Activated T-cell treated with anti-CD3 and anti-CD28 coated beads for 1 hour (primary cell): ENCODE measurements around the gene NDUFB2.
"Not testable (repeated sequence)": the region's sequence is repeated elsewhere in the genome, so short reads cannot be mapped to it uniquely, and the experiment has no call there.

Experiments
- DNase-seq: peaks from one replicate; pipeline ENCODE4 v3.0.0-alpha.2; 2020; ENCODE audit warnings: low read depth

NDUFB2 gene

DNA sequence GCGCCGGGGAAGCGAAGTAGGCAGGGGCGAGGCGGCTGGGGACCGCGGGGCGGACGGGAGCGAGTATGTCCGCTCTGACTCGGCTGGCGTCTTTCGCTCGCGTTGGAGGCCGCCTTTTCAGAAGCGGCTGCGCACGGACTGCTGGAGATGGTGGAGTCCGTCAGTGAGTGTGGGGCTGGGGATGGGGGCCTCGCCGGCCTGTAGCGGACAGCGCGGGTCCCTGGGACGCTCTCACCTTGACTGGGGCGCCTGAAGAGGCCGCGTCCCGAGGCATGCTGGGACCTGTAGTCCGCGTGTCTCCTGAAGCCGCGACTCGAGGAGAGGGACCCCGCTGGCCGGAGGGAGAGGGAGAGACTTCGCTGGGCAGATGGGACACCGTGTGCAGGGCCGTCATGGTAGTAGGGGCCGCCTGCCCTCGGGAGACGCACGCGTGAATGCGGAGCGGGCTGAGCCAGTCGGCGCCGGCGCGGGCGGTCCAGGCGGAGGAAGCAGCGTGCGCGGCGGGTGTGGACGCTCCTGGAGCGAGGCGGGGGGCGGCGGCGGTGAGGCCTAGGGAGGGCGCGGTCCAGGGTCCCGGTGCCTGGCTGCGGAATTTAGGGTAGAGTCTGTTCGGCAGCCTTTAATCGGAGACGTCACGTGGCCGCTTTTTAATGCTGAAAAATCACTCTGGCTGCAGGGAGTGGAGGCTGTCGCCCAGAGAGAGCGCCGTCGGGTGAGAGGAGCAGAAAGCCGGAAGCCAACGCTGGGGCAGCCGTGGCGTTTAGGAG is at the start of gene NDUFB2:
Gene NDUFB2, plus strand, starts transcription at position 29 of the 767 bp plus-strand sequence. Its CDS starts 37 bp downstream, at position 66.
- DNase-seq = peak; percentile 52

DNA sequence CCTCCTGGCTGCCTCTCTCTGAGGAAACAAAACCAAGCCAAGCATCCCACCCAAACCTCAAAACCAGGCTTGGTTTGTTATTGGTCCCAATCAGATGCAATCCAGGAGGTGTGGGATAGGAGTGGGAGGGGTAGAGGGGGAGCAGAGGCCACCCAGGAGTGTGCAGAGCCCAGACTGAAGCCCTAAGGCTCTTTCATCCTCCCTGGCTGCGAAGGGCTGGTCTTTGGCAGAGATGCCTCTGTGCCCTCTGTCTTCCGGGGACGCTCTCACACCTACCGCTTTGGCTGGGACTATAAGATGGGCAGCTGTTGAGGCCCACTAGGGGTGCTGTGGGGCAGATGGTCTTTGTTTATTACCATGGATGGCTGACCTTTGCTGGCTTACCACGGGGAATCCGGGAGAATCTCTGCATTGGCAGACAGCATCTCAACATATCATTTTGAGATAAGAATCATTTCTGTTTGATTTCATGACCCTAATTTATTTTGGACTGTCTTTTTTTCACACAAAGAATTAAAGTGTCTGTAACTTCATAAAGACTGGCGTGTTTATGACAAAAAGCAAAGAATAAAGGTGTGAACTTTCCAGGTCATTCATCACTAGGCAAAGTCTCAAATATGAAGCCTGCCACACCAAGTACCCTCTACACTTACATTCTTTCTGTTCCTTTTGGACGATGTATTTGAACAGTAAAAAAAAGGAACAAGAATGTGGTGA is 49.4 kb upstream of the NDUFB2 start:
- DNase-seq = peak; percentile 29

DNA sequence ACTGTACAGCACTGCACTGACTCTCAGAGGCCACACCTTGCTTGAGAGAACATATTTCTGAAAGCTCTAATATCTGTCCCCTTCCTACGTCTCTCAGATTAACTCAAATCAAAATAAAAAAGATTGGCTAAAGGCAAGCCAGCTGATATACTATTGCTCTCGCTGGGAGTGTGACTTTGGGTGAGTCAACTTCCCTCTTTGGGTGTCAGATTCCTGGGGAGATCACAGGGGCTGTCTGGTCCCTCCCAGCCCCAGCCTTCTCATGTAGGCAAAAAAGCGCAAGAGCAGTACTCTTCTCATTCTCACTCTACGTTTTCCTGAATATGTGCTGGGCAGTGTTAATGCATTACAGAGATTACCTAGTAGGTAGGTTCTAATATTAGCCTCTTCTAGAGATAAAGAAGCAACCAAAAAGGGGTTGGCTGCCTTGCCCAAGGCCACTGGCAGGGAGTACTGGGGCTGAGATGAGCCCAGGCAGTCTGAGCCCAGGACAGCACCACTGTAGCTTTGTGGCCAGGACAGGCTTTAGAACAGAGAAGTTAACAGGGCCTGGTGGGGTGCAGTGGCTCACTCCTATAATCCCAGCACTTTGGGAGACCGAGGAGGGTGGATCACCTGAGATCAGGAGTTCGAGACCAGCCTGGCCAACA is 46.8 kb upstream of the NDUFB2 start:
- DNase-seq = no peak

DNA sequence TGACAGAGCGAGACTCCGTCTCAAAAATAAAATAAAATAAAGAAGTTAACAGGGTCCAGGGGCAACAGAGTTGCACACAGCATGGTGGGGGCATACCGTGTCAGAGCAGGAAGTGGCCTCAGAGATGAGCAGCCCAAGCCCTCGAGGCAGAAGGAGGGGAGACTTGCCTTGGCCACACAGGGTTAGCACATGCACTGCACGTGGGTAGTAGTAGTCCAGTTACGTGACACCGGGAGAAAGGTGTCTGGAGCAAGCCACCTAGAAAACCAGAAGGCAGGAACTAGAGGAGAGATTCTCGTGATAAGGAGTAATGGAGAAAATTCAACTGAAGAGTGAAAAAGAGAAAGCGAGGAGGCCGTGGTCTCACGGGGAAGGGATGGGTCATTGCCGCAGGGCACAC is 46.1 kb upstream of the NDUFB2 start:
- no peak for DNase-seq

DNA sequence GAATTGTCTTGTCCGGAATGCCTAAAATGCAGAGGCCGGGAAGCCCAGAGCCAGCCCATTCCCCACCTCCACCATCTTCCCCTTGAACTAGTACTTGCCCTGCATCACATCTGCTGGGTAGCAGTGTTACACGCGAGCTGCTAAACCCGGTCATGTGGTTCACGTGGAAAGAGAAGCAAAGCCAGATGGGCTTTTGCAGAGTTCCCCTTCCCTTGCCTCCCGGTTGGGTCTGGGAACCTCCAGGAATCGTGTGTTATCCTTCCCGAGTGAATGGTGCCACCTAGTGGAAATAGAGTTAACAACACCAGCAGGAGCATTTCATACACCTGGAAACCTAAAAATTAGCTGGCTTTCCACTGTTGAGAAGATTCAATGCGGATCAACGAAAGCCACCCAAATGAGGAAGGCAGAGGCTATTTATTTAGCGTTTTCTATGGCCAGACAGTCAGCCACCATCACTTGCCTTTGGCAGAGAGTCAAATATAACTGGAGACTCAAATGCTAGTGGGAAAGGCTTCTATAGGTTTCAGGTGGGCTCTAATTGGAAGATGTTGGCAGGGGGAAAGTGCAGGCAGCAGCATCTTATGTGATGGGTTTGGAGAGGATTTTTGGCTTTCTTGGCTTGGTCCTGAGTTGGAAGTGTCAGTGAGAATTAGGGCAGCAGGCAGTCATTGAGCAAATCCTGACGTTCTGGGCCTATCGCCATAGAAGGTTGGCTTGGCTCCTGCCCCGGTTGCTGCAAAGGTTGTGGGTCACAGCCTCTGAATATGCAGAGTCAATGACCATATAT is 43.0 kb upstream of the NDUFB2 start:
- DNase-seq = no peak

DNA sequence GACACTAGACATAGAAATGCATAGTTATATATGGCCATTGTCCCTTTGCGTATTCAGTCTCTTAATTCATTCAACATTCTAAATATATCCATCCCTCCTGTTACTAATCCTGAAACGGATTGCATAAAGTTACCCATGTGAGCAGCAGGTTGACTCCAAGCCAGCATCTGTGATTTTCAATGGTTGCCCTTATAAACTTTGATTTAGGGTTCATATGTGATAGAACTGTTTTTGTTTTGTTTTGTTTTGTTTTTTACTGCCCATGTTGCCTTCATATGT is 42.5 kb upstream of the NDUFB2 start:
- no peak for DNase-seq

DNA sequence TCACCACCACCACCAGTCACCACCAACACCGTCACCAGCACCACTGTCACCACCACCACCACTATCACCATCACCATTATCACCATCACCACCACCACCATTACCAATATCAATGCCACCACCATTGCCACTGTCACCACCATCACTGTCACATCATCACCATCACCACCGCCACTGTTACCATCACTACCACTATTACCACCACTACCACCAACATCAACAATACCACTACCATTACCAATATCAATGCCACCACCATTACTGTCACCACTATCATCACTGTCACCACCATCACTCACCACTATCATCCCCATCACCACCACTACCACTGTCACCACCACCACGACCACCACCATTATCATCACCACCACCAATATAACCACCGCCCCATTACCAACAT is 41.8 kb upstream of the NDUFB2 start:
- no peak for DNase-seq

DNA sequence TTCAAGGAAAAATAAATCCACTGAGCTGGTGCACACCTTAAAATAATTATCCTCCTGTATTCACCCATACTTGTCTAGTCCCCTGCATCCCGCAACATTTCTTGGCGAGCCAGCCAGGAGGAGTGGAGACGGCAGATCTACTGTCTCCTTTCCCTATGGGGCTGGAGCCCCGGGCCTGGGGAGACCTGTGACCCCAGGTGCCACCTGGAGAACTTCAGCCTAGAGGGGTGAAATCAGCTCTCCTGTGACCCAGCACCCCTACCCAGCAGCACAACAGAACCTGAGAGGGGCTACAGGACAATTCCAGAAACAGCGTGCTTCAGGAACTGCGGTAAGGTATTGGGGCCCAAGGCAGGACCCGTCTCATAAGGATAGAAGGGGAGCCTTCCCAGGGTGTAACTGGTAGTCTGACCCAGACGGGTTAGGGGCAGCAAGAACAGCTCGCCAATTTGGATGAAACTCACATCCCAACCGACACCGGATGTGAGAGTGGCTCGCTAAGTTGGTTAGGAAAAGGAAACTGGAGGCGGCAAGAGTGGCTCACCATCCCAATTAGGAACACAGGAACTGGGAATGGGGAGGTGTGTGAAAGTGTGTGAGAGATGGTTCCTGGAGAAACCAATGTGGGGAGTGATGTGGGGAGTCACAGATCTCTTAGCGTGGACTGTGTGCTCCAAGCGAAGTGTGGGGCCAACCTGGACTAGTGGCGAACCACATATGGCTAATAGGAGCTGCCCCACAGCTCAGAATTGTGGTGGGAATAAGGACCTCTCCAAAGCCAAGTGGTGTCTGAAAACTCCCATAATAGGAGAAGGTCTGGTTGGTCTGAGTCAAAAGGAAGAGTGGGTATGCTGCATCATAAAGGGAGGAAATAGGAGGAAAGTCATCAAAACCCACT is 40.7 kb upstream of the NDUFB2 start:
- DNase-seq = no peak

DNA sequence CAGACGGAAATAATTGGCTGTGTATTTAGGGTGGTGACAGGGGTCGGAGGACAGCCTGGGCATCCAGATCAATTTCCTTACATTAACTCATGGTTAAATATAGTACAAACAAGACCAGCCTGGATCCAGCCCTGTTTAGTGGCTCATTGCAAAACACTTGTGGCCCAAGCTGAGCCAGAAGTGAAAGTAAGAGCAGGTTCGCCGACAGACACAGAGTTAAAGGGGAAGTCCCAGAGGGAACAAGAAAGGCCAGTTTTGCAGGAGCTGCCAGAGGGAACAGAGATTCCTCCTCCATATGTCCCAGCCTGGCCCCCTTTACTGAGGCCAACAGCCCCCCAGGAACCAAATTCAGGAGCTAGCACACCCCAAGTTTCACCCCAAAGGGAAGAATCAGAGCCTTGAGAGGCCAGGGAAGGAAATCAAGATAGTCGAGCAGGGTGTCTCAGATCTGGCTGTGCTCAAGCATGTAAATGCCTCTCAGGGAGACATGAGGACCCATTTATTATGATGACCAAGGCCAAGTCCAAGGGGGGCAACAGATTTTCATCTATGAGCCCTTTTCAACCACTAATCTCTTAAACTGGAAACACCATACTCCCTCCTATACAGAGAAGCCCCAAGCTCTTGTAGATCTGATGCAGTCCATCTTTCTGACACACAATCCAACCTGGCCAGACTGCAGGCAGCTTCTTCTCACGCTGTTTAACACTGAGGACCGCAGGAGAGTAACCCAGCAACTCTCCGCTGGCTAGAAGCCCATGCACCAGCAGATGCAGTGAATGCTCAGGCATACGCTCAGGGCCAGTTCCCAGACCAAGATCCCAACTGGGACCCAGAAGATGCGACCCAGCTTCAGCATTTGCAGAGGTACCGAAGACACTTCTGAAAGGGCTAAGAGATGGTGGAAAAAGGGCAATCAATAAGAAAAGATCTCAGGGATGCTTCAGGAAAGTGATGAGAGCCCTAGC is 39.7 kb upstream of the NDUFB2 start:
- DNase-seq = no peak

DNA sequence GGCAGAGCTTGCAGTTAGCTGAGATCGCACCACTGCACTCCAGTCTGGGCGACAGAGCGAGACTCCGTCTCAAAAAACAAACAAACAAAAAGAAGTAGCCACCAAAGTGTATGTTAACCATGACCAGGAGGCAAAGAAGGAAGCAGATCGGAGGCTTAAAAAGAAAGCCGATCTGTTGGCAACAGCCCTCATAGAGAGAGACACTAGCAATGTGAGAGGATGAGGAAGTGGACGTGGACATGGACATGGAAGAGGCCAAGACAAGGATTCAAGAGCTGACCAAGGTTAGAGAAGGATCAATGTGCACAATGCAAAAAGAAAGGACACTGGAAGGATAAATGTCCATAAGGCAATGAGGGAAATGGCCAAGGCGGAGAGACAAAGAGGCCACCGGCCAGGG is 38.6 kb upstream of the NDUFB2 start:
- DNase-seq = no peak

DNA sequence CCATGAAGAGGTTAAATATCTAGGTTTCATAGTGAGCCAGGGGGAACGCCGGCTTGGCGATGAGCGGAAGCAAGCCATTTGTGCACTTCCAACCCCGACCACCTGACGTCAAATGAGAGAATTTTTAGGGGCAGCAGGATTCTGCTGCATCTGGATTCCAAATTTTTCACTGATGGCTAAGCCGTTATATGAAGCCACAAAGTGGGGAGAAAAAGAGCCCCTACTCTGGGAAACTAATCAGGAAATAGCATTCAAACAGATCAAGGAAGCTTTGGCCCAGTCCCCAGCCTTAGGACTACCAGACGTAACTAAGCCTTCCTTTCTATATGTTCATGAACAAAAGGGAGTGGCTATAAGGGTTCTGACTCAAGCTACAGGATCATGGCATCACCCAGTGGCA is 36.7 kb upstream of the NDUFB2 start:
- no peak for DNase-seq

DNA sequence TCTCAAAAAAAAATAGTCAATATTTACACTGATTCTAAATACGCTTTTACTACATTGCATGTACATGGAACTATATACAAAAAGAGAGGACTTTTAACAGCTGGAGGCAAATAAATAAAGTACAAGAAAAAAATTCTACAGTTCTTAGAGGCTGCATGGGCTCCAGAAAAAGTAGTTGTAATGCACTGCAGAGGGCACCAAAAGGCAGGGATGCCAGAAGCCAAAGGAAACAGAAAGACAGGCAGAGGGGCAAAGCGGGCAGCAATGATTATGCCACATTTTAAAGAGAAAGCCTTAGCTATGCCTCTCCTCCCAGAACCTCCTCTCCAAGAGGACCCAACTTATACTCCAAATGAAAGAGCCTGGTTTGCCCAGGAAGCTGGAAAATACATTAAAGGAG is 35.4 kb upstream of the NDUFB2 start:
- DNase-seq = no peak

DNA sequence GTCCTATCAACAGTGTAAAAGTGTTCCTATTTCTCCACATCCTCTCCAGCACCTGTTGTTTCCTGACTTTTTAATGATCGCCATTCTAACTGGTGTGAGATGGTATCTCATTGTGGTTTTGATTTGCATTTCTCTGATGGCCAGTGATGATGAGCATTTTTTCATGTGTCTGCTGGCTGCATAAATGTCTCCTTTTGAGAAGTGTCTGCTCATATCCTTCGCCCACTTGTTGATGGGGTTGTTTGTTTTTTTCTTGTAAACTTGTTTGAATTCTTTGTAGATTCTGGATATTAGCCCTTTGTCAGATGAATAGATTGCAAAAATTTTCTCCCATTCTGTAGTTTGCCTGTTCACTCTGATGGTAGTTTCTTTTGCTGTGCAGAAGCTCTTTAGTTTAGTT is 33.6 kb upstream of the NDUFB2 start:
- DNase-seq = not testable (repeated sequence)

DNA sequence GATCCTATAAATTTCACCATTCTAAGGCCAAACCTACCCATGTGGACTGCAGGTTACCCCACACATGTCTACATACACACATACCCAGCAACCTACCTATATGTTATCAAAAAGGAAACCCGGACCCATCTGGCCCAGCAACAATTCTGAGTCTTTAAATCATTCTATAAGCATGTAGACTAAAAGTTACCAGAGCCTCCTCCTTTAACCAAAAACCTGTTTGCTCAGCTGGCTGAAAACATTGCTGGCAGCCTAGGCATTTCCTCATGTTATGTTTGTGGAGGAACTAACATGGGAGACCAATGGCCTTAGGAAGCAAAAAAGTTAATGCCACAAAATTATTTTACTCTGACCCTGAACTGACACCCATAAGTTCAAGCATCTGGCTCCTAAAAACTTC is 29.0 kb upstream of the NDUFB2 start:
- DNase-seq = no peak

DNA sequence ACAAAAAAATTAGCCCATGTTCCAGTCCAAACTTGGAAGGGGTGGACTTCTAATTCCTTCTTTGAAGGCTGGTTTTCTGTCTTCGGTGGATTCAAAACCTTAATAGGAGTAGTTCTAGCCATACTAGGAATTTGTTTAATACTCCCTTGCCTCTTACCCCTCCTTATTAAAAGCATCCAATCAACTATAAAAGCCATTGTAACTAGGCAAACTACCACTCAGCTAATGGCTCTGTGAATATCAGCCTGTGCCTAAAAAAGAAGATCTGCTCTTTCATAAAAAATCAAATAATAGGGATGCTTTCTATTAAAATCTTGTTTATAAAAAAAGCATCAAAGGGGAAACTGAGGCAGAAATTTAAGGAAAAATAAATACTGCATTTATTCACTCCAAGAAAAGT is 27.9 kb upstream of the NDUFB2 start:
- no peak for DNase-seq

DNA sequence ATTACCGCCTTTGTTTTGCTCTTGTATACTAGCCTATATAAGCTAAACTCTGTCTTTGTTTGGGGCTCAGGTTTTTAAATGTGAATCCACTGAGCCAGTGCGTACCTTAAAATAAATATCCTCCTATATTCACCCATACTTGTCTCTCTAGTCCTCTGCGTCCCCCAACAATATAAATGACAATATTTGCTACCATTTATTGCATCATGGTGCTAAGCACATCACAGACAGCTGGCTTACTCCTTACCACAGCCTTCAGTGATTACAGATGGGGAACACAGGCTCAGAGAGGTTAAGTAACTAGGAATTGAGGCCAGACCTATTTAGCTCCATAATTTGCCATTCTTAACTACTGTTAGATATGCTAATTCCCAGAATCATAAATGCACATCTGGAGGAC is 27.2 kb upstream of the NDUFB2 start:
- no peak for DNase-seq

DNA sequence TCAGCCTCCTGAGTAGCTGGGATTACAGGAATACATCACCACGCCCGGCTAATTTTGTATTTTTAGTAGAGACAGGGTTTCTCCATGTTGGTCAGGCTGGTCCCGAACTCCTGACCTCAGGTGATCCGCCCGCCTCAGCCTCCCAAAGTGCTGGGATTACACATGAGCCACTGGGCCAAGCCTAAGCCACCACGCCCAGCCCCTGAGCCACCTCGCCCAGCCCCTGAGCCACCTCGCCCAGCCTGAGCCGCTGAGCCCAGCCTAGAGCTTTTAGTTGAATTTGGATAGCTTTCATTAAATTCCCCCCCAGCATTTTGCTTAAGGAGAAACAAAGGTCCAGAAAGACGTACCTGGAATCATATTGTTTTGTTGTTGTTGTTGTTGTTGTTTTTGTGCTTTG is 26.6 kb upstream of the NDUFB2 start:
- not testable (repeated sequence) for DNase-seq

DNA sequence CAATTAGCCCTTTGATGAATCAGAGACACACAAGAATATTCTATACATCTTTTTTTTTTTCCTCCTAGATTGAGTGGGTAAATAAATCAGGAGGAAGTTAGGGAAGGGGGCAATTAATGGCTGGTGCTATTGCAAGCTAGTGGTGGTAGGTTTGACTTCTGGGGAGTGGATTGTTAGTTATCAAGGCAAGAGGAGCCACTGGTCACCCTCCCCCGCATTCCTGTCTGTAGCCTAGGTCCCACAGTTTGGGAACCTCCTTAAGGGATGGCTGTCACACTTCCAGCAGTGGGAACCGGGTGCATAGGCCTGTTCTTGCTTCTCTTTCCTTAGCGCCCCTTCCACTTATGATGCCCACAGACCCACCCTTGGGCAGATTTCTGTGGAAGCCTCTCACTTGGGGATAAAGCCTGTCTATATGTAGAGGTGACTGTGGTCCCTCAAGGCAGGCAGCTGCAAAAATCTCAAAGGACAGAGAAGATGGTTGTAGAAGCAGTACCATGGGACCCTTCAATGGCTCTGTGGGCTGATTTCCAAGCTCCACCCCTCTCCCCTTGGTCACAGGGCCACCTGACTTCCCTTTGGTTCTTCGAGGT is 26.1 kb upstream of the NDUFB2 start:
- DNase-seq = no peak

DNA sequence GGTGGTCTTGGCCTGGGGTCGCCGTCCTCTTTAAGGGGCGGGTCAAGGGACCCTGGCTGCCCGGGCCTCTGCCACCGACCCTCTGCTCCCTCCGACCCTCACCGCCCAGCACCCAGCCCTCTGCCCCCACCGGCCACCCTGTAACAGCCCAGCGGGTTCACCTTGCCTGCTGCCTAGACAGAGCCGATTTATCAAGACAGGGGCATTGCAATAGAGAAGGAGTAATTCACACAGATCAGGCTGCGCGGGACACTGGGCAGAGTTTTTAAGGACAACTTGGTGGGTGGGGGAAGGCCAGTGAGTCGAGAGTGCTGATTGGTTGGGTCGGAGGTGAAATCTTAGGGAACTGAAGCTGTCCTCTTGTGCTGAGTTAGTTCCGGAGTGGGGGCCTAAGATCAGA is 24.5 kb upstream of the NDUFB2 start:
- no peak for DNase-seq
